ENCODE results near the gene CD247. TPM values are rescaled to one million over a fixed set of nuclear protein-coding genes. Genes with fewer than 3 reads are reported as not detected.

The CD247 gene
- total RNA-seq, 1 experiment from 2014 or later = 0.44 TPM

DNA sequence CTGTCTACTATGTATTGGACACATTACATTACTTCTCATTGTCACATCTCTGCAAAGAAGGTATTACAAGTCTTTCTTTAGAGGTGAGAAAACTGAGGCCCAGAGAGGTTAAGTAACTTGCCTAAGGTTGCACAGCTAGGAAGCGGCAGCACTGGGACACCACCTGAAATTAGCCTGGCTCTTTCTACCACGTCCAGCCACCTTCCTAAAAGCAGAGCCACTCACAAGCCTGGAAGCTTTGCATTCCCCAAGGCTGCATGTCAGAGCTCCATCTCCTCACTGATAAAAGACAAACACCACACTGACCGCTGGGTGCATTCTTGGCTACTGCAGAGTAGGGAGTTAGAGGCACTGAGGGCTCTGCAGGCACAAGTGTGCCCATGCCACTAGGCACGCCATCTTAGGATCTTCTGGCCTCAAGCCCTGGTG is 2.4 kb downstream of the CD247 start:
- in situ Hi-C loops (cut with HindIII; ENCODE audit: low pct_unique_long_range_greater_than_20kb, low sequenced_read_pairs) (no loop called here), intact Hi-C loops (cut with micrococcal nuclease; ENCODE audit: unreplicated experiment) (no loop called here)
- H3K9me3 ChIP-seq (ENCODE audit: control insufficient read depth, insufficient read depth, low read depth, low read length) = no peaks in the 10 kb centered on the region
- H3K4me1 ChIP-seq (ENCODE audit: control insufficient read depth, insufficient read depth, low read length) = no peaks in the 10 kb centered on the region
- peaks cover 4% of the 10 kb centered on the region for H3K27me3 ChIP-seq (ENCODE audit: control insufficient read depth, insufficient read depth, low read length)
- no peak for TF ChIP-seq TCF7L2 (IDR thresholded peaks at IDR 0.05; ENCODE audit: low read depth, low read length)
- TF ChIP-seq, protein P1, sequence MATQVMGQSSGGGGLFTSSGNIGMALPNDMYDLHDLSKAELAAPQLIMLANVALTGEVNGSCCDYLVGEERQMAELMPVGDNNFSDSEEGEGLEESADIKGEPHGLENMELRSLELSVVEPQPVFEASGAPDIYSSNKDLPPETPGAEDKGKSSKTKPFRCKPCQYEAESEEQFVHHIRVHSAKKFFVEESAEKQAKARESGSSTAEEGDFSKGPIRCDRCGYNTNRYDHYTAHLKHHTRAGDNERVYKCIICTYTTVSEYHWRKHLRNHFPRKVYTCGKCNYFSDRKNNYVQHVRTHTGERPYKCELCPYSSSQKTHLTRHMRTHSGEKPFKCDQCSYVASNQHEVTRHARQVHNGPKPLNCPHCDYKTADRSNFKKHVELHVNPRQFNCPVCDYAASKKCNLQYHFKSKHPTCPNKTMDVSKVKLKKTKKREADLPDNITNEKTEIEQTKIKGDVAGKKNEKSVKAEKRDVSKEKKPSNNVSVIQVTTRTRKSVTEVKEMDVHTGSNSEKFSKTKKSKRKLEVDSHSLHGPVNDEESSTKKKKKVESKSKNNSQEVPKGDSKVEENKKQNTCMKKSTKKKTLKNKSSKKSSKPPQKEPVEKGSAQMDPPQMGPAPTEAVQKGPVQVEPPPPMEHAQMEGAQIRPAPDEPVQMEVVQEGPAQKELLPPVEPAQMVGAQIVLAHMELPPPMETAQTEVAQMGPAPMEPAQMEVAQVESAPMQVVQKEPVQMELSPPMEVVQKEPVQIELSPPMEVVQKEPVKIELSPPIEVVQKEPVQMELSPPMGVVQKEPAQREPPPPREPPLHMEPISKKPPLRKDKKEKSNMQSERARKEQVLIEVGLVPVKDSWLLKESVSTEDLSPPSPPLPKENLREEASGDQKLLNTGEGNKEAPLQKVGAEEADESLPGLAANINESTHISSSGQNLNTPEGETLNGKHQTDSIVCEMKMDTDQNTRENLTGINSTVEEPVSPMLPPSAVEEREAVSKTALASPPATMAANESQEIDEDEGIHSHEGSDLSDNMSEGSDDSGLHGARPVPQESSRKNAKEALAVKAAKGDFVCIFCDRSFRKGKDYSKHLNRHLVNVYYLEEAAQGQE (IDR thresholded peaks at IDR 0.05; ENCODE audit: insufficient read depth in 1 of 2, low read depth in 2 of 2, low read length in 1 of 2) = no peak
- no peak for TF ChIP-seq POLR2AphosphoS5 (IDR thresholded peaks at IDR 0.05; ENCODE audit: low read depth, low read length)
- TF ChIP-seq, protein P2, sequence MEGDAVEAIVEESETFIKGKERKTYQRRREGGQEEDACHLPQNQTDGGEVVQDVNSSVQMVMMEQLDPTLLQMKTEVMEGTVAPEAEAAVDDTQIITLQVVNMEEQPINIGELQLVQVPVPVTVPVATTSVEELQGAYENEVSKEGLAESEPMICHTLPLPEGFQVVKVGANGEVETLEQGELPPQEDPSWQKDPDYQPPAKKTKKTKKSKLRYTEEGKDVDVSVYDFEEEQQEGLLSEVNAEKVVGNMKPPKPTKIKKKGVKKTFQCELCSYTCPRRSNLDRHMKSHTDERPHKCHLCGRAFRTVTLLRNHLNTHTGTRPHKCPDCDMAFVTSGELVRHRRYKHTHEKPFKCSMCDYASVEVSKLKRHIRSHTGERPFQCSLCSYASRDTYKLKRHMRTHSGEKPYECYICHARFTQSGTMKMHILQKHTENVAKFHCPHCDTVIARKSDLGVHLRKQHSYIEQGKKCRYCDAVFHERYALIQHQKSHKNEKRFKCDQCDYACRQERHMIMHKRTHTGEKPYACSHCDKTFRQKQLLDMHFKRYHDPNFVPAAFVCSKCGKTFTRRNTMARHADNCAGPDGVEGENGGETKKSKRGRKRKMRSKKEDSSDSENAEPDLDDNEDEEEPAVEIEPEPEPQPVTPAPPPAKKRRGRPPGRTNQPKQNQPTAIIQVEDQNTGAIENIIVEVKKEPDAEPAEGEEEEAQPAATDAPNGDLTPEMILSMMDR (IDR thresholded peaks at IDR 0.05) = no peak
- no peak for TF ChIP-seq SIN3A (IDR thresholded peaks at IDR 0.05; ENCODE audit: borderline replicate concordance, insufficient read depth, low read depth, low read length)
- POLR2A ChIA-PET = no interaction called here
- no peak for DNase-seq (ENCODE audit: low read depth, low spot score)
- CTCF ChIA-PET = no interaction called here
- H3K4me3 ChIP-seq (ENCODE audit: low read depth in 2 of 2, low read length in 2 of 2) = no peak overlapping the region
- no peaks in the 10 kb centered on the region for H3K36me3 ChIP-seq (ENCODE audit: control insufficient read depth, insufficient read depth, low read length)
- no TSS peak for BruUV-seq (replicated peaks)
- ATAC-seq = no peak
- no peak overlapping the region for H3K27ac ChIP-seq (ENCODE audit: low read length)

DNA sequence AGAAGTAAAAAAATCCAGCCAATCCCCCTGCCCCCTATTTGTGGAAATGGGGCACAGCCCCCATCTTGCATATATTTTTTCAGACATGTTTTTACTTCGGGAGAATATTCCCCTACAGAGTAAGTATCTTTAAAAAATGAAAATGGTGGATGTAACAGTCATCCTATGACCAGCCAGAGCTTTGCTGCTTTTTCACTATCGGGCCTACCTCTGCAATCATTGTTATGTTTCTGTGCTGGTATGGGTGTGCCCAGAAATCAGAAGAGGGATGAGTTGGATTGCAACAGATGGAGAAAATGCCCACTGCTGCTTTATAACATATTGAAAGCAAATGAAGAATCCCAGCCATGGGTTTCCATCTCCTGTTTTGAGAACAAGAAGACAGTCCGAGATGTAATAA is 2.9 kb downstream of the CD247 start:
- H3K27ac ChIP-seq (ENCODE audit: low read length) = no peak overlapping the region
- H3K27me3 ChIP-seq (ENCODE audit: control insufficient read depth, insufficient read depth, low read length) = peaks cover 6% of the 10 kb centered on the region
- BruUV-seq (replicated peaks) = no TSS peak
- no peak for DNase-seq (ENCODE audit: low read depth, low spot score)
- no peaks in the 10 kb centered on the region for H3K36me3 ChIP-seq (ENCODE audit: control insufficient read depth, insufficient read depth, low read length)
- CTCF ChIA-PET = no interaction called here
- no peaks in the 10 kb centered on the region for H3K4me1 ChIP-seq (ENCODE audit: control insufficient read depth, insufficient read depth, low read length)
- H3K9me3 ChIP-seq (ENCODE audit: control insufficient read depth, insufficient read depth, low read depth, low read length) = no peaks in the 10 kb centered on the region
- POLR2A ChIA-PET = no interaction called here
- ATAC-seq = no peak
- no peak overlapping the region for H3K4me3 ChIP-seq (ENCODE audit: low read depth in 2 of 2, low read length in 2 of 2)
- TF ChIP-seq, protein P1 (IDR thresholded peaks at IDR 0.05; ENCODE audit: insufficient read depth in 1 of 2, low read depth in 2 of 2, low read length in 1 of 2) = no peak
- TF ChIP-seq SIN3A (IDR thresholded peaks at IDR 0.05; ENCODE audit: borderline replicate concordance, insufficient read depth, low read depth, low read length) (no peak), POLR2AphosphoS5 (IDR thresholded peaks at IDR 0.05; ENCODE audit: low read depth, low read length) (no peak), TCF7L2 (IDR thresholded peaks at IDR 0.05; ENCODE audit: low read depth, low read length) (no peak)
- TF ChIP-seq, protein P2 (IDR thresholded peaks at IDR 0.05) = no peak
- intact Hi-C loops (cut with micrococcal nuclease; ENCODE audit: unreplicated experiment) = no loop called here
- in situ Hi-C loops (cut with HindIII; ENCODE audit: low pct_unique_long_range_greater_than_20kb, low sequenced_read_pairs) = no loop called here

Data from Panc1 (cell line).